GM12878 (cell line): ENCODE results near the gene MYBBP1A. TPM values are rescaled to one million over a fixed set of nuclear protein-coding genes. Genes with fewer than 3 reads are reported as not detected.
A peak's percentile ranks its signal among the peaks of the same experiment; 100 is the strongest.

Experiments used
- ATAC-seq: fragments of 200-7000 bp; cut with Tn5 transposase; 3 replicates; pipeline ENCODE4 v1.9.1; 2020; ENCODE audit warnings: mild to moderate bottlenecking, moderate library complexity
- BruUV-seq: library from RNA; stranded (reverse); fragments of 400-500 nt; replicated peaks from 2 replicates; lab custom pipeline; 2021; lab: Mats Ljungman, UMichigan
- CTCF ChIA-PET: fragments of 300-600 bp; sonication (Branson Sonifier 250); formaldehyde crosslinking; extraction: SDS; loops from one replicate; lab custom pipeline; 2021; ENCODE audit warnings: inconsistent platforms; lab: Yijun Ruan, JAX
- POLR2A ChIA-PET: fragments of 350-600 bp; formaldehyde crosslinking; extraction: SDS; loops from one replicate; lab custom pipeline; 2021; ENCODE audit warnings: inconsistent platforms; lab: Charles Lee
- RAD21 ChIA-PET: fragments of 300-600 bp; sonication (Branson Sonifier 250); formaldehyde crosslinking; loops from one replicate; lab custom pipeline; 2023; ENCODE audit warnings: antibody characterized with exemption; ENCODE audit not compliant: unreplicated experiment; lab: Charles Lee
- SMC1A ChIA-PET: fragments of 300-600 bp; sonication (Branson Sonifier 250); formaldehyde crosslinking; loops from one replicate; lab custom pipeline; 2023; ENCODE audit not compliant: unreplicated experiment, uncharacterized antibody; lab: Charles Lee
- DNase-seq: peaks from one replicate; pipeline ENCODE4 v3.0.0-alpha.2; 2011; ENCODE audit warnings: low read depth, low spot score
- FAIRE-seq: peaks from 3 replicates; lab custom pipeline; 2011; peaks lifted over from hg19 to GRCh38; lab: Jason Lieb, UNC
- H2AFZ ChIP-seq: 2 replicates; pipeline ENCODE4 v1.6.0; 2011; ENCODE audit warnings: low read depth, low read length, control low read depth; ENCODE audit not compliant: control insufficient read depth
- H3K27ac ChIP-seq: 2 replicates; pipeline ENCODE4 v1.5.1; 2011; ENCODE audit warnings: control low read depth; ENCODE audit not compliant: control insufficient read depth, insufficient read depth
- H3K27me3 ChIP-seq, 2 experiments: replicated peaks in 1 of 2; 2 replicates each; pipeline versions ENCODE4 v1.6.0 to v1.6.1; 2011; ENCODE audit warnings: low read length in 1 of 2; ENCODE audit not compliant: control insufficient read depth in 2 of 2, insufficient read depth in 2 of 2
- H3K36me3 ChIP-seq, 2 experiments: 2 replicates each; pipeline ENCODE4 v1.5.1; 2011; ENCODE audit warnings: low read length in 1 of 2; ENCODE audit not compliant: control insufficient read depth in 2 of 2, insufficient read depth in 2 of 2
- H3K4me1 ChIP-seq: 2 replicates; pipeline ENCODE4 v1.6.1; 2011; ENCODE audit warnings: mild to moderate bottlenecking, low read length, moderate library complexity, mixed read lengths; ENCODE audit not compliant: control insufficient read depth, insufficient read depth
- H3K4me2 ChIP-seq: 2 replicates; pipeline ENCODE4 v1.6.0; 2011; ENCODE audit warnings: control low read depth; ENCODE audit not compliant: control insufficient read depth, insufficient read depth
- H3K4me3 ChIP-seq: fragments of 200-600 bp; sonication (generic); 2 replicates; pipeline ENCODE4 v1.5.1; 2016
- H3K79me2 ChIP-seq: 2 replicates; pipeline ENCODE4 v1.6.0; 2011; ENCODE audit warnings: low read length; ENCODE audit not compliant: control insufficient read depth, insufficient read depth
- H3K9ac ChIP-seq: 2 replicates; pipeline ENCODE4 v1.8.0; 2011; ENCODE audit warnings: low read length, control low read depth, mixed read lengths; ENCODE audit not compliant: control insufficient read depth, insufficient read depth
- H3K9me3 ChIP-seq: replicated peaks from 3 replicates; pipeline ENCODE4 v1.5.1; 2011; ENCODE audit warnings: mild to moderate bottlenecking, low read length; ENCODE audit not compliant: control insufficient read depth, insufficient read depth
- H4K20me1 ChIP-seq: 2 replicates; pipeline ENCODE4 v1.6.0; 2011; ENCODE audit not compliant: control insufficient read depth, insufficient read depth
- BCL3 ChIP-seq: IDR thresholded peaks from 2 replicates; pipeline ENCODE4 v1.6.1; 2011; ENCODE audit warnings: borderline replicate concordance, low read depth, mild to moderate bottlenecking, moderate library complexity, low read length; ENCODE audit not compliant: insufficient read depth, poor library complexity, severe bottlenecking
- FOXM1 ChIP-seq: IDR thresholded peaks from 2 replicates; pipeline ENCODE4 v1.6.1; 2012; ENCODE audit warnings: low read depth, mild to moderate bottlenecking, inconsistent platforms, low read length, moderate library complexity
- HDAC2 ChIP-seq: fragments of 200-600 bp; sonication (generic); IDR thresholded peaks from 2 replicates; pipeline ENCODE4 v1.6.1; 2017
- NFIC ChIP-seq: IDR thresholded peaks from 2 replicates; pipeline ENCODE4 v1.6.1; 2012; ENCODE audit warnings: low read depth, mild to moderate bottlenecking, inconsistent platforms, low read length, moderate library complexity
- PKNOX1 ChIP-seq: fragments of 450-650 bp; IDR thresholded peaks from 2 replicates; pipeline ENCODE4 v1.6.1; 2016; ENCODE audit warnings: mild to moderate bottlenecking
- RELB ChIP-seq: fragments of 450-650 bp; IDR thresholded peaks from 2 replicates; pipeline ENCODE4 v1.6.1; 2017; ENCODE audit warnings: low read depth, mild to moderate bottlenecking, moderate library complexity
- SIX5 ChIP-seq: IDR thresholded peaks from 2 replicates; pipeline ENCODE4 v1.6.1; 2011; ENCODE audit warnings: mild to moderate bottlenecking, low read depth, low read length, moderate library complexity; ENCODE audit not compliant: severe bottlenecking
- SMAD5 ChIP-seq: IDR thresholded peaks from 2 replicates; pipeline ENCODE4 v1.6.1; 2016; ENCODE audit warnings: antibody characterized with exemption, low read depth
- SMARCA5 ChIP-seq: fragments of 450-650 bp; IDR thresholded peaks from 2 replicates; pipeline ENCODE4 v1.6.1; 2017; ENCODE audit warnings: mild to moderate bottlenecking
- SMC3 ChIP-seq: IDR thresholded peaks from 2 replicates; pipeline ENCODE4 v1.6.1; 2011; ENCODE audit warnings: low read length, improper control_type of control experiment, borderline replicate concordance
- SREBF1 ChIP-seq: IDR thresholded peaks from 2 replicates; pipeline ENCODE4 v1.6.1; 2012; ENCODE audit warnings: mild to moderate bottlenecking, low read length
- TAF1 ChIP-seq: IDR thresholded peaks from 2 replicates; pipeline ENCODE4 v1.6.1; 2011; ENCODE audit warnings: mild to moderate bottlenecking, low read depth, low read length, borderline replicate concordance
- USF1 ChIP-seq: IDR thresholded peaks from 2 replicates; pipeline ENCODE4 v1.6.1; 2011; ENCODE audit warnings: borderline replicate concordance, low read depth, mild to moderate bottlenecking, moderate library complexity, mixed read lengths, low read length; ENCODE audit not compliant: insufficient read depth; ENCODE audit errors: extremely low read length
- WGBS: methylation state at CpG from one replicate; pipeline ENCODE4 v1.1.6; 2016; ENCODE audit warnings: low lambda C conversion rate; ENCODE audit not compliant: insufficient replicate concordance, insufficient coverage; ENCODE audit errors: missing lambda C conversion rate; 5-methylcytosine and 5-hydroxymethylcytosine counted together
- in situ Hi-C: fragments of 300-500 bp; cut with MboI; formaldehyde crosslinking; loops from 9 replicates; pipeline ENCODE4 v1.14.3; 2018; ENCODE audit warnings: mixed read lengths
- intact Hi-C: fragments of 100-400 bp; cut with micrococcal nuclease; formaldehyde crosslinking; loops from one replicate; pipeline ENCODE4 v1.14.2; 2022; ENCODE audit not compliant: unreplicated experiment
- polyA plus RNA-seq, 11 experiments: library from polyadenylated mRNA; depleted of rRNA in 4 of 11; unstranded in 6 of 11; stranded (reverse) in 5 of 11; fragments of >200 nt; fragmentation: Nextera tagmentation in 4 of 11; fragmentation: Illumina TruSeq in 1 of 11; extraction: Ambion mirVana in 4 of 11; extraction: Trizol in 1 of 11; gene quantifications; 1 replicate in 1 of 11; 2 replicates in 10 of 11; pipeline versions ENCODE4 v1.2.1 to v1.2.3, GENCODE V29; 2011 to 2016; ENCODE audit warnings: inconsistent platforms in 2 of 11, missing spikeins in 2 of 11, low read depth in 1 of 11
- total RNA-seq, 4 experiments: library from RNA; depleted of rRNA in 3 of 4; stranded (reverse); fragments of >200 nt in 3 of 4; fragmentation: Illumina TruSeq in 1 of 4; extraction: Trizol in 1 of 4; gene quantifications; 2 replicates each; pipeline versions ENCODE4 v1.2.1 to v1.2.3, GENCODE V29; 2013 to 2021

MYBBP1A gene
- total and polyA plus RNA-seq, 10 of the 15 experiments (the other 5 are each of a cell fraction or from before 2014, with no cell fraction given): 2.5 to 121 (median 71.6) TPM

GRCh38 chr17:4556996-4557395 is 1.8 kb upstream of the MYBBP1A start:
- ATAC-seq: no peak
- no TSS peak for BruUV-seq
- in situ Hi-C loops: no loop called here

More at GRCh38 chr17:4556996-4557395, 1.8 kb upstream of the MYBBP1A start:
- peaks cover 27% of the 10 kb centered on the region for H3K79me2 ChIP-seq
- no peaks in the 10 kb centered on the region for H3K27me3 ChIP-seq
- CTCF ChIA-PET: interaction anchor here (0.6 to 5.8 kb wide), 6 partner anchors 10 to 352 kb away, joined by 3 to 60 read pairs (median 4); no protein-coding TSS in a partner anchor
- FAIRE-seq (no peak), DNase-seq (no peak)
- intact Hi-C loops: no loop called here
- H3K9ac ChIP-seq: no peak overlapping the region; the same call in 1 of the 2 replicates
- no peak overlapping the region for H3K4me3 ChIP-seq
- SMC1A ChIA-PET: no interaction called here
- H3K4me1 ChIP-seq: peaks cover 37% of the 10 kb centered on the region
- 72% methylated on average over 4 of the region's 4 CpGs for WGBS
- H3K9me3 ChIP-seq: no peaks in the 10 kb centered on the region
- no peak overlapping the region for H3K27ac ChIP-seq
- RAD21 ChIA-PET: interaction anchor here (0.6 to 1.0 kb wide), 2 partner anchors 10 to 17 kb away, joined by 3 to 4 read pairs; no protein-coding TSS in a partner anchor
- 0 out of 2 replicates have a peak overlapping the region, but pooled peaks have one; percentile 90 for H3K4me2 ChIP-seq
- TF ChIP-seq USF1: no peak
- TF ChIP-seq BCL3: no peak
- TF ChIP-seq NFIC: no peak
- no peak for TF ChIP-seq PKNOX1
- TF ChIP-seq FOXM1: no peak
- TF ChIP-seq RELB: no peak
- TF ChIP-seq SMAD5: no peak
- no peak for TF ChIP-seq SIX5
- no peak for TF ChIP-seq TAF1
- TF ChIP-seq SREBF1: no peak
- TF ChIP-seq SMARCA5: no peak
- no peak for TF ChIP-seq HDAC2
- no peak for TF ChIP-seq SMC3
- peak overlapping the region; percentile 48 for H2AFZ ChIP-seq
- H4K20me1 ChIP-seq: no peaks in the 10 kb centered on the region
- H3K36me3 ChIP-seq: peaks cover 4 to 11% of the 10 kb centered on the region in 2 experiments; a peak in 3 of 4 replicates
- POLR2A ChIA-PET: interaction anchor here (0.7 to 0.9 kb wide), 2 partner anchors 8 to 270 kb away, joined by 4 to 5 read pairs; no protein-coding TSS in a partner anchor
